ENCODE measurements around the gene UBE2E1.
"Not testable (repeated sequence)": the region's sequence is repeated elsewhere in the genome, so short reads cannot be mapped to it uniquely, and the experiment has no call there.

Gene UBE2E1

DNA sequence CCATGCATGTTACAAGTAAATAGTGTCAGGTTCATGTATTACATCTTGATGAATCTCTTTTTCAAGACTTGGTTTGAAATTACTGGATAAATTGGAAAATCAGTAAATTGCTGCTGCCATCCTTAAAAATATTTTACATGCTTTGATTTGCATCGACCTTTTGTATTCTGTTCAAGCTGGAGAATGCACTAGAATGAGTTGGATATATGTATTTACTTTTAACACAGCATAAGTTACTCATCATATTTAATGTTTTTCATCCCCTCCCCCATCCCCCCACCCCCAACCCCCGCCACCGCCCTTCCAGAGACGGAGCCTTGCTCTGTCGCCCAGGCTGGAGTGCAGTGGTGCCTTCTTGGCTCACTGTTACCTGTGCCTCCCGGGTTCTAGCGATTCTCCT, 16.8 kb downstream of the UBE2E1 start:
- DNase-seq, result no peak

DNA sequence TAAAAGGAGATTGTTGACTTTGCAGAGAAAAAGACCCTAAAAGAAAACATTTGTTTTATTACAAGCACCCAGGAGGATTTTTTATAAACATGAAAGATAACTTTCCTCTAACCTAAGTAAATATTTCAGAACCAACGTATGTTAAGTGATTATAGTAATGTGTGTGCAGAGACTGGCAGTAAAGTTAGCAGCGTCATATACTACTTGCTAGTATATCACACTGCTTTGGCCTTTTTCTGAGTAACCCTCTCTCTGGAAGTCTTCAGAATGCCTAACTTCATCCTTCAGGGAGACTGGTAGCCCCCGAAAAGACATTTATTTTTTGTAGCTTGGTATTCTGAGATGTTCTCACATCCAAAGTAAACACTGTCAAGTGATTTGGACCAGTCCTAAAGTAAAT, 17.9 kb downstream of the UBE2E1 start:
- no peak for DNase-seq

DNA sequence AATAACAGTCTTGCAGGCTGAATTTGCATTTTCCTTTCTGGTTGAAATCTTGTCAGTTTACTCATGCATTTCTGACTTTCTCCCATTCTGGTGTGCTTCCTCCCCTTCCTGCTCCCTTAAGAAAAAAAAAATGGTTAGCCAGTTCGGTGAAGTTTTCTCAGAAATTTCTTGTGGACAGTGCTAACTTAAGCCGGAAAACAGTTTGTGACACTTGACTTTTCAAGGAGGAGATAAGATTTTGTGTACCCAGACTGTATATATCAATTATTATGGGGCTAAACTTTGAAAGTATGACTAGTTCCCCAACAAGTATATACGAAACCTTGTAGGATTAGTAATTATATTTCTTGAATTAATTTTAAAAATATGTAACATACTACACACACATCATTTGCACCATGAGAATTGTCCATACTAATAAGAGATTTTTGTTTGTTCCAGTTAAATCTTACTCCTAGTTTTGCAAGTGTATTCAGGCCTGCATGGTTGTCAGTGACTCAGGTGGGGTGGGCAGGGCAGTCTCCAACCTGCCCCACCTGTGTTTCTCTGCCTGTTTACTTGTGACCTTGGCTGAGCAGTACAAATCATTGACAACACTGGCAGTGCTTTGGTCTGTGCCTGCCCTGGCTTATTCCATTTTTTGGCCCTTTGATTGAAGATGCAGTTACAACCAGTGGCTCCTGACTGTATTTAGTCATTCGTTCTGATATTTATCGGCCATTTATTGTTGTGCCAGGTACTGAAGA, 19.1 kb downstream of the UBE2E1 start:
- no peak for DNase-seq

DNA sequence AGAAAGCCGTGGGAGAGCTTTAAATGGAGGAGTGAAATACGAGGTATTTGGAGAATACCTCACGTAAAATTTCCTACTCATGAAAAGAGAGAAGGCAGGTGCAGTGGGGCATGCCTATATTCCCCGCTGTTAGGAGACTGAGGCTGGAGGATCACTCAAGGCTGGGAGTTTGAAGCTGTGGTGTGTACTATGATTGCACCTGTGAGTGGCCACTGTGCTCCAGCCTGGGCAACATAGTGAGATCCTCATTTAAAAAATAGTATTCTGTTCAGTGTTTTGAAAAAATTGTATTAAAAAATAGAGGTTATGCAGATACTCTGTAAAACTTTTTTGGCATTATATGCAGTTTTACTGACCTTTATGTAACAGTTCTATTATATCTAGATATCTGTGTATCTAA, 20.0 kb downstream of the UBE2E1 start:
- no peak for DNase-seq

DNA sequence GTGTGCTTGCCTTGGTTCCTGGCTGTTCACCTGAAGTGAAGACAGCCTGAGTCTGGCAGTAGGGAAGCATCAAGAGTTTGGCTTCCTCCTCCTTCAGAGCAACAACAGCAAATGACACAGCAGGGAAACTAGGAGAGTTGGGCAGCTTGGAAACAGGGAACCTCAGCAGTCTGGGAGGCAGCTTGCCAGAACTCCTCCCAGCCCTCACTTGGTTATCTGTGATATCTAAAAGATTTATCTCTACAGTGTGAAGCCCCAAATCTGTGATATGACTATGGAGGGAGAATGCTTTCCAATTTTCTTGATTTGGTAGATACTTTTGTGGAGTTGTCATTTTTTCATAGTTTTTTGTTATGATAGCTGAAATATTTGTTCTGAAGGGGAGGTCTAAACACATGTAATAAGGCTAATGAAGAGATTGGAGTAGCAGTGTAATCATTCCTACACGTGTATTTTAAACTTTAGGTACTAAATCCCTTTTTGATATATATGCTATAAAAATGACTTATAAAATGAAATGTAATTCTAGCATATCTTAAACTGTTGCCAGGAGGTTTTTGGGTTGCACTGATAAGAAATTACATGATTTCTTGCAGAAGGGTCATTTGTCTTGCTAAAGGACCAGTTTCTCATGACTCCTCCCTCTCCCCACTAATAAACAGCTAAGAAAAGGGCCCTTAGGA, 20.8 kb downstream of the UBE2E1 start:
- DNase-seq, result no peak

DNA sequence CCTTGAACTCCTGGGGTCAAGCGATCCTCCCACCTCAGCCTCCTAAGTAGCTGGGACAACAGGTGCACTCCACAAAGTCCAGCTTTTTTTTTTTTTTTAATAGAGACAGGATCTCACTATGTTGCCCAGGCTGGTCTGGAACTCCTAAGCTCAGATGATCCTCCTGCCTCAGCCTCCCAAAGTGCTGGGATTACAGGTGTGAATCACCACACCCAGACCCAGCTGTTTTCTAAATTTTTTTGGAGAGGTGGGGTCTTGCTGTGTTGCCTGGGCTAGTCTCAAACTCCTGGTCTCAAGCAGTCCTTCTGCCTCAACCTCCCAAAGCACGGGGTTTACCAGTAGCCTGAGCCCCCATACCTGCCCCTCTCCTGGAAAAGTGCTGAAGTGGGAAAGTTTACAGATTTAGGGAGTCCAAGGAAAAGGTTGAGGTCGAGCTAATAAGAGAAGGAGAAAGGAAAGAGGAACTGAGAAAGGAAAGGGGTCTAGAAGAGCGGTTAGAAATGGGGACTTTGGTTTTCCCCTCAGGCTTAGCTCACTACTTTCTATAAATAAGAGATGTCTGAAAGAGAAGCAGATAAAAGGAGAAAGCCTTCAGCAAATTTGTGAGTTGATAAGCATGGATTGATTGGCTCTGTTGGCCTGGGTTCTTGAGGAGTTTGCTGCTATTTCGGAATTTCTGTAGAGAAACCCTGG, 23.6 kb downstream of the UBE2E1 start:
- DNase-seq, result no peak

DNA sequence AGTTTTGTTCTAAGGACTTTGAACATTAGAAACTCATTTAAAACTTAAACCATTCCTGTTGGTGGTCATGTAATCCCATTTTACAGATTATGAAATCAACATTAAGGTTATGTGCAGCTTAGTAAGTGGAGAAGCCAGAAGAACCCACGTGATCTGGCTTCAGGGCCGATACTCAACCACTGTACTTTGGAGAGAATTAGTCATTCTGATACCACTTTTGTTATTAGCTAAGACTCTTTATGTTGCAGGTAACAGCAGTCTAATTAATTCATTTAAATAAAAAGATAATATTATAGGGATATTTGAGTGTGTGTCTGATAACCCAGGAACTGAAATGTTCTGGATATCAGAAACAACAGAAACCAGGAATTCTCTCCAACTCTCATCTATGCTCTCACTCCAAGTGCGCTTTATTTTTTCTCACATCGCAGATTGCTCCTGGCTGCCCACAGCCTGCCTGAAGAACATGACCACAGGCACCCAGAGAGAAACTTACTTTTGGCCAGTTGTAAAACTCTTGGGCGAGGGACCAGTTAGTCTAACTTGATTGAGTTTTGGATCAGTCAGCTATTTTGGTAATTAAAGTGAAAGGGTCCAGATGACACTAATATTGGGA, 25.2 kb downstream of the UBE2E1 start:
- no peak for DNase-seq

DNA sequence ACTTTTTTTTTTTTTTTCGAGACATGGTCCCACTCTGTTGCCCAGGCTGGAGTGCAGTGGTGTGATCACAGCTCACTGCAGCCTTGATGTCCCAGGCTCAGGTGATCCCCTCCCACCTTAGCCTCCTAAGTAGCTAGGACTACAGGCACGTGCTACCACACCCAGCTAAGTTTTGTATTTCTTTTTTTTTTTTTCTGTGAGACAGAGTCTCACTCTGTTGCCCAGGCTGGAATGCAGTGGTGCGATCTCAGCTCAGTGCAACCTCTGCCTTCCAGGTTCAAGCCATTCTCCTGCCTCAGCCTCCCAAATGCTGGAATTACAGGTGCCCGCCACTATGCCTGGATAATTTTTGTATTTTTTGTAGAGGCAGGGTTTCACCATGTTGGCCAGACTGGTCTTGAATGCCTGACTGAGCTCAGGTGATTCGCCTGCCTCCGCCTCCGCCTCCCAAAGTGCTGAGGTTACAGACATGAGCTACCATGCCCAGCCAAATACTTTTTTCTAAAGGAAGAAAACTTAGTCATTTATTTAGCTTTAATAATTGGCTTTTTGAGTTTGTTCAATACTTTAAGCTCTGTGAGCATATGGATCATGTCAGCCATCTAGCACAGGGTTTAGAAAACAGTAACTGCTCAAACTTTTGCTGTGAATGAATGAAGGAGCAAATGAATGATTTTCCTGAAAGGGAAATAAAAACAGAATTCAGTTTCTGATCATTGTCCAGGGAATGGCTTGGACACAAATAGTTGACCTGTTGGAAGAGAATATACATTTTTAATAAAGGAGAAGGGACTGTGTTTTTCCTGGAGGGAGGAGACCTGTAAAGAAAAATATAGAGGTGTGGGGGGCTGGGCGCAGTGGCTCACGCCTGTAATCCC, 26.0 kb downstream of the UBE2E1 start:
- no peak for DNase-seq

DNA sequence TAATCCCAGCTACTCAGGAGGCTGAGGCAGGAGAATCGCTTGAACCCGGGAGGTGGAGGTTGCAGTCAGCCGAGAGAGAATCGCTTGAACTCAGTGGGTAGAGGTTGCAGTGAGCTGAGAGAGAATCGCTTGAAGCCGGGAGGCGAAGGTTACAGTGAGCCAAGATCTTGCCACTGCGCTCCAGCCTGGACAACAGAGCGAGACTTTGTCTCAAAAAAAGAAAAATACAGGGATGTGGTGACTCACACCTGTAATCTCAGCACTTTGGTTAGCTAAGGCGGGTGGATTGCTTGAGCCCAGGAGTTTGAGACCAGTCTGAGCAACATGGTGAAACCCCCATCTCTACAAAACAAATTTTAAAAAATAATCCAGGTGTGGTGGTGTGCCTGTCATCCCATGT, 26.8 kb downstream of the UBE2E1 start:
- no peak for DNase-seq

DNA sequence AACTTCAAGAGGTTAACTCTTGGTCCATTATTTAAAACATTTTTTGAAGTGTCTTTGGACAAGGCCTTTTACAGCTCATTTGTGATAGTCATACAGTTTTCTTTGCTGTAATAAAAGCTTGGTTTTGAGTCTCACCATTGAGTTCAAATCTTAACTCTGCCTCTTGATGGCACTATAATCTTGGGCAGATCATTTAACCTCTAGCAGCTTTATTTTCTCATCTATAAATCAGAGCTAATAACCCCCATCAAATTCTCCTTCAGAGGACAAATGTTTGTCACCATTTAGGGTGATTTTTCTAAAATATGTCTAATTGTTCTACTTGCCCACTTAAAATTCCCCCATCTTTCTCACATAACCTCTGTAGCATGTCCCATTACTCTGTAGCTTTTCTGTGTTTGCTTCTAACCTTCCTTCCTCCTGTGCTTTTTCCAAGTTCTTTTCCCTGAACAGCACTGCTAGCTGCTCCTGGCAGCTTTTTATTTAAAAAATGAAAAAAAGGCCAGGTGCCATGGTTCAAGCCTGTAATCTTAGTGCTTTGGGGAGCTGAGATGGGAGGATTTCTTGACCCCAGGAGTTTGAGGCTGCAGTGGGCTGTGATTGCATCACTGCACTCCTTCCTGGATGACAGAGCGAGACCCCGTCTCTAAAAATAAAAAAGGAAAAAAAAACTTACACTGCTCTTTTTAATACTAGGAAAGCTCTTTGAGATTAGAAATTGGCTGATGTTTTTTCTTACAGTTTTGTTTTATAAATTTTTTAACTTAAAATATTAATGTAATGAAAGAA, 28.5 kb downstream of the UBE2E1 start:
- DNase-seq, result no peak

DNA sequence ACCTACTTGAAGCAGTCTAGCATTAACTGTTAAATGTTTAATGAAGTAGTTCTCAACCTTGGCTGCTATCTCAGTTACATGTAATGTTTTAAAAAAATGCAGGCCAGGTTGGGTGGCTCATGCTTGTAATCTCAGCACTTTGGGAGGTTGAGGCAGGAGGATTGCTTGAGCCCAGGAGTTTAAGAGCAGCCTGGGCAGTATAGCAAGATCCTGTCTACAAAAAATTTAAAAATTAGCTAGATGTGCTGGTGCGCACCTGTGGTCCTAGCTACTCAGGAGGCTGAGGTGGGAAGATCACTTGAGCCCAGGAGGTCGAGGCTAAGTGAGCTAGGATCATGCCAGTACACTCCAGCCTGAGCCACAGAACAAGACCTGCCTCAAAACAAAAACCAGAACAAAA, 29.3 kb downstream of the UBE2E1 start:
- no peak for DNase-seq

DNA sequence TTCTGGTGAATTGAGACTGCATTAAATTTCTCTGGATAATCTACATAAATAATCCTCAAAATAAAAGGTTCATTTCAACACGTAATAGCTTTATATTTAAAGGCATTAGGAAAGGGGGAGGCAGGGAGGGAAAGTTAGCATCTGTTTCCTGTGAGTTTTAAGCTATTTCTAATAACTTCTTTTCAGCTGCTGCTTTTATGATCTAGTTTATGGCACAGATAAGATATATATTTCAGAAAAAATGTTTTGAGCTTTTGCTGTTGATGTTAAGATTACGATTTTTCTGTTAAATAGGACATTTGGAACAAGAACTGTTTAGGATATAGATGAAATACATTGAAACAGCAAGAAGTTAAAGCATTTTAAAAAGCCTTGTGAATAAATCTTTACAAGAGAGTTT, 30.0 kb downstream of the UBE2E1 start:
- no peak for DNase-seq

DNA sequence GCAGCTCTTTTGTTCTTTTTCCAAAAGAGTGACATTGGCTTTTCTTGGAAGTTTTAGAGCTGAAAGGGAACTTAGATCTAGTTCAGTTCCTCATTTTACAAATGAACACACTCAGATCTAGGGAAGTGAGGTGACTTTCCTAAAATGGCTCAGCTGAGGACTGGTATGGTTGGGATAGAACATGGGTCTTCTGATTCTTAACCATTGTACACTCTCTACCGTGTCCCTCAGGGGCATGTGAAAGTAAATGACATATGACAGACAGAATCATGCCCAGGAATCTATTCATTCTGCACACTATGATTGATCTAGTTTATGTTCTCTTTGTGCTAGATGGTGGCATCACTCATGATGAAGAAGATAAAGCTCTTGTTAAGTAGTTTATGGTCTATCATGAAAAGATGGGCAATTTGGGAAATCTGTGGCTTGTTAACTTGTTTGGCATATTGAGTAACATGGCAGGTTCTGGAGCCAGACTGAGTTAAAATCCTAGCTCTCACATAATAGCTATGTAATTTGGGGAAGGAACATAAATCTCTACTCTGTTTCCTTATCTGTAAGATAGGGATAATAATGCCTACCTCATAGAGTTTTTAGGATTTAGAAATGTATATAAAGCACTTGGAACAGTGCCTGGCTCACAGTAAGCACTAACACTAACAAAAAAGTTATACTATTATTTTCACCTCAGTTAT, 30.9 kb downstream of the UBE2E1 start:
- no peak for DNase-seq

DNA sequence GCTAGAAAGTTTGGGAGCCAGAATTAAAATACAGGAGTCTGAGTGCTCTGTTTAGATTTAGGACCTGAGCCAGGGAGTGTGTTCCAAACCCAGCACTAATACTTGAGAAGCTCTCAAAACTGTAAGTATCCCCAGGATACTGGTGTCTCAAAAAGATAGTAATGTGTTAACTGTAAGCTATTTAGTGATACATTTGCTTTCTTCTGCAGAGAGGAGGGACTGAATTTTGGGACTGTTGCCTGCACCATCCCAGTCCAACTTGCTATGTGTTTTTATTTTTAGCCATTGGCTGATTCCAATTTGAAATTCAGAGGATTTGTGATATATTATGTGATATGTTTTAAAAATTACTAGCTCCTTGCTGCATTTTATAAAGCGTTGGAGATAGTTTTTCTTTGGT, 31.5 kb downstream of the UBE2E1 start:
- DNase-seq, result no peak

DNA sequence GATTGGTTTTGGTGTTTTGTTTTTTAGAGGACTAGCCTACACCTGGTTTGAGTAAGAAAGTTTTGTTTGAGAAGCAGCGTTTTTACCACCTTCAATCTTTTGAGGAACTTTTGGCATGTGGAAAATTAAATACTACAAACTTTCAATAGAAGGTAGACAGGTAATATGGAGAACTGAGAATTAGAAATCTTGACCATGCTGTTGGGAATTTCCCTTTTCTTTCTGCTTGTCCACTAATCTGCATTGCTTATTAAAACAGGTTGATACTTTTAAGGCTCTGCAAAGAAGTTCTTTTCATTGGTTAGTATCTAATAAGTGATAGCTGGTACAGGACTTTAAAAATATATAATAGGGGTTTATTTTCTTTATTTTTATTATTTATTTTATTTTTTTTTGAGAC, 31.9 kb downstream of the UBE2E1 start:
- no peak for DNase-seq

DNA sequence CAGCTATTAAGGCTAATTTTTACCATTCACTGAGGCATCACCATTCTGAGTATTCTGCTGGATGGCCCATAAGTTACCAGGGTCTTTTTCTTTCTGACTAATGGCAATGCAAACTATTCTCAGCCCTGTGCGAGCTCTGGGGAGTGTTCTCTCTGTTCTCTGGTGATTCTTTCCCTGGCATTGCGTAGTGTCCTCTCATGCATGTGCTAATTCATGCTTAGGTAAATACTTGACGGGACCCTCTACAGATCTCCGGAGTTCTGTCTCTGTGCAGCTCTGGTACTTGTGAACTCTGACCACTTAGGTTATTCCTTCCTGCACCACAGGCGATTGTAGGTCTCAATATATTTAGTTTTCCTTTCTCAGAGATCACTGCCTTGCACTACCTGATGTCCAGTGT, 34.8 kb downstream of the UBE2E1 start:
- no peak for DNase-seq

DNA sequence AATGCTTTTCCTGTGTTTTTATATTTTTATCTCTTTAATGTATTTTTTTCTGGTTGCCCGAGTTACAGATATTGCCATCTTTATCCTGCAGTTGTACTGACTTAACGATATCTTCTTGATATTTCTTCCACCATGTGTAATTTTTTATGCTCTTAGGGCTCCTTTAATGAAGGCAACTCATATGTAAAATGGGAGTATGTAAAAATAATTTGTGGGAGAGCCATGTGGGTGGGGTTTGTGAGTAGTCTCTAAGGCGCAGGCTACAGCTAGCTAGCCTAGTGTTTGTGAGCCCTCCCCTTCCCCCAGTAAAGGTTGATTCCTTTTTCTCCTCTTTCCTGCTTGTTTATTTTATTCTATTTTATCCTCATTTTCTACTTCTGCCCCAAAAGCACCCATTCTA, 38.1 kb downstream of the UBE2E1 start:
- DNase-seq, result no peak

DNA sequence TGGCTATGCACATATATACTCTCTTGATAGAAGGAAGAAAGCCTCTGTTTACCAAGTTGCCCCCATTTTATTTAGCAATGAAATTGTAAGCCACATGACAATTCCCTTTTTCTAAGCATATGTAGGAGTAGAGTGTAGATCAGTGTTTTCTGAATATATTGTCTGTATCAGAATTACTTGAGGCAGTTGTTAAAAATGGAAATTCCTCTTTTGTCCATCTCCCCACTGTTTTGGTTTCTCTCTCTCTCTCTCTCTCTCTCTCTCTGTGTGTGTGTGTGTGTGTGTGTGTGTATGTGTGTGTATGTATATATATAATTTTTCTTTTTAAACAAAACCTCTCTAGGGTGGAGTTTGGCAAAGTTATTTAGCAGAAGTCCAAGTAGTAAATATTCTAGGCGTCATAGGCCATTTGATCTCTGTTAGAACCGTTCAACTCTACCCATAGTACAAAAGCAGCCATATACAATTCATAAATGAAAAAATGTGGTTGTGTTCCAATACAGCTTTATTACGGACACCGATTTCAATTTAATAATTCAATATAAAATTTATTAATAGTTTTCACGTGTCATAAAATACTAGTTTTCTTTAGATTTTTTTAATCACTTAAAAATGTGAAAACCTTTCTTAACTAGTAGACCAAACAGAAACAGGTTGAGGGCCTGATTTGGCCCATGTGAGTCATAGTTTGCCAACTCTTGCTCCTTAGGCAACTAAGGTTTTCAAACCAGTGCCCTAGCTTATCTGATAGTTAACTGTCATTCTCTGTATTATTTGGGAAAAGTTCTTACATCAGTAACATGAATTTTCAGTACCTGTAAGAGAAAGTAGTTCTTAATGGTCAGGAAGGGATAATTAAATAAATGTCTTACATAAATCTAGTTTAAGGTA, 39.8 kb downstream of the UBE2E1 start:
- no peak for DNase-seq

DNA sequence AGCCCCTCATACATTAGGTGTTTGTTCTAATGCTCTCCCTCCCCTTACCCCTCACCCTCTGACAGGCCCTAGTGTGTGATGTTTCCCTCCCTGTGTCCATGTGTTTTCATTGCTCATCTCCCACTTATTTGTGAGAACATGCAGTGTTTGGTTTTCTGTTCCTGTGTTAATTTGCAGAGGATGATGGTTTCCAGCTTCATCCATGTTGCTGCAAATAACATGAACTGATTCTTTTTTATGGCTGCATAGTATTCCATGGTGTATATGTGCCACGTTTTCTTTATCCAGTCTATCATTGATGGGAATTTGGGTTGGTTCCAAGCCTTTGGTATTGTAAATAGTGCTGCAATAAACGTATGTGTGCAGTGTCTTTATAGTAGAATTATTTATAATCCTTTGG, 43.7 kb downstream of the UBE2E1 start:
- not testable (repeated sequence) for DNase-seq

DNA sequence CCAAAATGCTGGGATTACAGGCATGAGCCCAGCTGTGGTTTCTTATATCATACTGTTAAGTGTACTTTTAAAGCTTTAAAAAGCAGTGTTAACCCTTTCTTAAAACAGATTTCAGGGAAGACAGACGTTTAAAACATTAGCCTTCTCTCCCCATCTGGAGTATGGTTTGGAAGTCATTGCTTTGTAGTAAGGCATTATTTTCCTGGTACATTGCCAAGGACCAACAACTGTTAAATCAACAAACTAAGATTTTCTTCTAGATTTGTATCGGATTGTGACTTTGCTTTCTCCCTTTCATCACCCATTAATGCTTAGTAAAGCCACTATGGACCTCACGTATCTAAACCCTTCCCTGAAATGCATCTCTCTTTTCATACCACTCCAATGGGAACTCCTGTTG, 50.5 kb downstream of the UBE2E1 start:
- no peak for DNase-seq
